NCI-H128 (cell line): ENCODE data around the gene RASA2.
A peak's percentile ranks its signal among the peaks of the same experiment; 100 is the strongest.
"Not testable (repeated sequence)": the region's sequence is repeated elsewhere in the genome, so short reads cannot be mapped to it uniquely, and the experiment has no call there.

ENCODE experiments used
- DNase-seq: peaks from one replicate; lab custom pipeline; 2025; ENCODE audit not compliant: unreplicated experiment; lab: John Stamatoyannopoulos, UW

RASA2 gene

GRCh38 chr3:141455603-141456300 is 31.1 kb upstream of the RASA2 start:
- DNase-seq, result no peak

DNA sequence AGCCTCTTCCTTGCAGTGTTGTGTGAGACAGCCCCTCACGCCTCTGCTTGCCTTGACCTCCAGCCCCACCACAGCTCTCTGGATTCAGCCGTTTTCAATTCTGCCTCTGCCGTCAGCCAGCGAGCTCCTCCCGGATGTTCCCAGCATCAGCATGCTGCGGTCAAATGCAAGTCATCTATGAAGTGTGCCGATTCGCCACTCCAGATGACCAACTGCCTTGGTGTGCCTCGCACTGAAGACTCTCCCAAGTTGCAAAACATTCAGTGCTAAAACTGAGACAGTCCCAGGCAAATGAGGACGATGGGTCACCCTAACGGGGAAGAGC is 30.6 kb upstream of the RASA2 start:
- DNase-seq, result no peak

GRCh38 chr3:141457624-141458236 is 29.1 kb upstream of the RASA2 start:
- DNase-seq, result no peak

DNA sequence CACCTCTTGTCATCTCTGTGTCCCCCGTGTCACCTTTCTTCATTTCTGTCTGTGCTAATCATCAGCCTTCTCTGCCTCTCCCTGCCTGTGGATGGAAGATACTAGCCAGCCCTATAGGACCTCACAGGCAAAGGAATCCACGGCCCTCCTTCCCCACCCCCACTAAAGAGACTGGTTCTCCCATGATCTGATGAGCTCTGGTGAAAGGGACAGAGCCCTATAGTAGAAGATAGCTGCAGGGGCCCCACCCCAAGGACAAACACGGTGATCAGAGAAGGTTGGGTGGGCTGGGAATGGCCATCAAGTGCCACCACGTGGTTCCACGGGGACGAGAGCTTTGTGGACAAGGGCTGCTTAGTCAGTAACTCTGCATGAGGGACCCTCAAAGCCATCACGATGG is 27.8 kb upstream of the RASA2 start:
- no peak for DNase-seq

DNA sequence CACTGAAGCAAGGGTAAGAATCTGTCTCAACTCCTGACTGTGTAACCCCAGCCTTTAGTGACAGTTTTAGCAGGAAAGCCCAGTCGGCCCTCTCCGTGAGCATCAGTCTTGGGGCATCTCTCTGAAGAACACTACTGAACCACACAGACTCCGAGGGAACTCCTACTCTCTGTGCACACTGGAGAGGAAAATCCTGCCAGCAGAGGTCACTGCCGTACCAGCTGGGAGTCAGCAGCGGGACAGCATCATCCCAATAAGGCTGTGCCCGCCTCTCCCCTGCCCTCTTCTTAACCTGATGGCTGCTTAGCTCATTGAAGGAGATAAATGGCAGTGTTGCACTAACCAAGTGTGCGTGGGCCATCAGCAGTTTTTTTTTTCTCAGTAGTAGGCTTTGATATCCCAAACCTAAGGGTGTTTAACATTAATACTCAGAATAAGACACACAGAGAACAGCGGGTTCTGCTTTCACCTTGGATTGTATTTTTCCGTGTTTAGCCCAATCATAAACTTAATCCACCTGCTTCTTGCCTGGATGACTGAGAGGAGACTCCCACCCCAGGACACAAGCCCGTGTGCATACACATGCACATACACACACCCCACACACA is 26.6 kb upstream of the RASA2 start:
- DNase-seq, result peak; percentile 66

DNA sequence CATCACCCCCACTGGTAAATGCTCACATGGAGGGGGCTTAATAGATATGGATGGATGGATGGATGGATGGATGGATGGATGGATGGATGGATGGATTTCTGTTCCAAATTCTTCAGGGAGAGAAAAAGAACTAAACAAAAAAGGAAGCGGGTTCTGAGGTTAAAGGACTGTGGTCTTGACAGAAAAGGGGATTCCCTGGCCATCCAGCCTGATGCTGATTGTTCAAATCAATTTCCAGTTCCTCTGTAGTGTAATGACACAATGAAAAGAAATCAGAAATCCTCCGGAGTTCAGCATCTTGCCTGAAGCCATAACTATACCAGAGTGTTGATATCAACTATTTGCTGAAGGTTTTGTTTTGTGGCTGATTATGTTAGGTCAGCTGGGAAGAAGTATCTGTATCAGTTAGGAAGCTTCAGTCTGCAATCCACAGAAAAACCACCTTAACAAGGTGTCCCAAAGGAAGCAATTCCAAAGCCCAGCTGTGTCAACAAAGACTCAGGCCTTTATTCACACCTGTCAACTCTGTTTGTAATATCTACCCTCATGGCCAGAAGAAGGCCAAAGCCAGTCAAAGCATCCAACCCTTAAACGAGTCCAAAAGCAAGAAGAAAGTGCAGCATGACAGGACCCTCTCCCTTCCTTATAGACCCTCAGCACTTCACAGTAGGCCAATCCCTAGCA is 24.5 kb upstream of the RASA2 start:
- no peak for DNase-seq

GRCh38 chr3:141465221-141465620 is 21.6 kb upstream of the RASA2 start:
- DNase-seq, result no peak

- no peak for DNase-seq
These were observed 20.1 kb upstream of the RASA2 start for GRCh38 chr3:141466633-141467169.

GRCh38 chr3:141469720-141470119 is 17.1 kb upstream of the RASA2 start:
- DNase-seq, result no peak

GRCh38 chr3:141471160-141471559 is 15.7 kb upstream of the RASA2 start:
- DNase-seq, result no peak

- DNase-seq, result no peak
These were observed 10.8 kb upstream of the RASA2 start for GRCh38 chr3:141476033-141476432.

GRCh38 chr3:141477224-141477623 is 9.6 kb upstream of the RASA2 start:
- DNase-seq, result no peak

- no peak for DNase-seq
These were observed 8.7 kb upstream of the RASA2 start for GRCh38 chr3:141478139-141478538.

GRCh38 chr3:141478840-141479239 is 8.0 kb upstream of the RASA2 start:
- DNase-seq, result not testable (repeated sequence)

DNA sequence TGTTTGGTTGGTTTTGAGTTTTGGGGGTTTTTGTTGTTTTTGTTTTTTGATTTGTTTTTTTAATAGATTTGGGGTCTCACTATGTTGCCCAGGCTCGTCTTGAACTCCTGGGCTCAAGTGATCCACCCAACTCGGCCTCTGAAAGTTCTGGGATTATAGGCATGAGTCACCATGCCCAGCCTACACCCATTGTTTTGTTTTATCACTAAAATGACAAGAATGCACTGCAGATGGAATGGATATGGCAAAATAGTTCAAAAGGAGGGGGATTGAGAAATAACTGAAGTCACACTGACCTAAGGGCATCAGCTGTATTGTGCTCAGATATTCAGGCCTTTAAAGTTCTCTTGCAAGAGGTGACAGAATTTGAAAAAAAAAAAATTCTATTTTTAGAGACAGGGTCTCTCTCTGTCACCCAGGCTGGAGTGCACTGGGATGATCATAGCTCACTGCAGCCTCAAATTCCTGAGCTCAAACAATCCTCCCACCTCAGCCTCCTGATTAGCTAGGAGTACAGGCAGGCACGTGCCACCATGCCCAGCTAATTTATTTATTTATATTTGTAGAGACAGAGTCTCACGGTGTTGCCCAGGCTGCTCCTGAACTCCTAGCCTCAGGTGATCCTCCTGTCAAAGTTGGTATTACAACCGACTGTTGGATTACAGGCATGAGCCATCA is 4.4 kb upstream of the RASA2 start:
- DNase-seq, result no peak

- no peak for DNase-seq
These were observed 2.0 kb upstream of the RASA2 start for GRCh38 chr3:141484701-141485287.

DNA sequence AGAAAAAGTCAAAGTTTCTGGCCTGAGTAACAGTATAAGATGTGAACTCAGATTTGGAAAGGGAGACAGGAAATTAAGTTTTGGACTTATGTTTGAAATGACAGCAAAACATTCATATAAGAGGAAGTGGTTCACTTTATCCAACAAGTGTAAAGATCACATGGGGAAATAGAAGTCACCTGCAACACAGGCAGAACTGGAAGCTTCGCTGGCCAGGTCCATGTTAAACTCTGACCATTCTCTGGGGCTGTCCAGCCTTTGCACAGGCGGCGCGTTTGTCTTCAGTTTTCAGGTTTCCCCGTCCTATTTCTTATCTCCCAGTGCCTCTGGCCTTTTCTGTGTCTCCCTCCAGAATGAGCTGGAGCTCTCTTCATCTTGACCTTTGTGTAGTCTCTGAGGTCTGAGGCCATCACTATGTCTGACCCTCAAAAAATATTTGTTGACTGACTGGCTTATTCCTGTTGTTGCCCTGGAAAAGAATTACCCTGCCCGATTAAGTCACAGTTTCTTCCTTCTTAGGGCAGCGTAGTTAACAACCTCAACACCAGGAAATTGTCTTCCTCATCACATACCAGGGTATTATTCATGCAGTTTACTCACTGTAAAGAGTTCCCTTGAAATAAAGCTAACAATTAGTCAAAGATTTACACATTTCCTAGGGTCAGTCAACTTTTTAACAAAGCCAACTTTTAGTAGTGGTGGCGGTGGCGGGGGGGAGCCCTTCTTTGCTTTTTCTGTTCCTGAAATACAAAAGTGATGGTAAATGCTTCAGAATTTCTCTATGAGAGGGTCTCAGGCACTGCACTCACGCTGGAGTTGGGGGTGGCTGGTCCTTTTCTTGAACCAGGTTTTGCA is 959 bp upstream of the RASA2 start:
- no peak for DNase-seq

GRCh38 chr3:141486496-141486745 is 406 bp upstream of the RASA2 start:
- no peak for DNase-seq

GRCh38 chr3:141487521-141488252 is 860 bp downstream of the RASA2 start:
- DNase-seq, result peak; percentile 46

GRCh38 chr3:141489203-141489602 is 2.4 kb downstream of the RASA2 start:
- DNase-seq, result no peak
